Measurements from ENCODE around the gene POLR3GL.

DNA sequence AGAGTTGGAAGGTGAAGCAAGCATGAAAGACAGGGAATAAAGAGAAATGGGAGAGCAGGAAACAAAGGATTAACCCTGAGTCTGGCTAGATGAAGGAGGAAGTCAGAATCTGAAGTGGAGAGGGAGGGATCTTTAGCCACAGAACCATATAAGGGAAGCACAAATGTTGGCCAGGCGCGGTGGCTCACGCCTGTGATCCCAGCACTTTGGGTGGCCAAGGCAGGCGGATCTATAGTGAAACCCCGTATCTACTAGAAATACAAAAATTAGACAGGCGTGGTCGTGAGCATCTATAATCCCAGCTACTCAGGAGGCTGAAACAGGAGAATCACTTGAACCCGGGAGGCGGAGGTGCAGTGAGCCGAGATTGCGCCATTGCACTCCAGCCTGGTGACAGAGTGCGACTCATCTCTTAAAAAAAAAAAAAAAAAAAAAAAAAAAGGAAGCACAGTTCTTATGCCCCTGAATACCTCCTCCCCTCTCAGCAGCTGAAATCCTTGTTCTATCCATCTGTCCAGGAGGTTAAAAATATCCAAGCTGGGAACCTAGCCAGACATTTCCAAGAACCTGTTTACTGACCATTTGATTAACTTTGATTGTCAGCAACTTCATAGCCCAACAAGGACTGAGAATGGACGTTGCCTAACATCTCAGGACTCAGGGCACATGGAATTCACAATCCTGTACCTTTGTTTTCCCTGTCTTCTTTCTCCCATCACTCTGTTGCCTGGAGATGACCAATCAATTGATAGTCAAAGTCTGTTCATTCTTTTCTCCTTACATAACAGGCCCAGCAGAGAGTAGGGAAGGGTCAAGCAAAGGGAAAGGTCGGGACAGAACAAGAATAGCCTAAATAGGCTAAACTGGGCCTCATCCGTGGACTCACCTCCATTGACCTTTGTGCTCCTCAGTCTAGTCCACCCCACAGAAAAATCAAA, 21.3 kb downstream of the POLR3GL start:
- TF ChIP-seq, protein P1, sequence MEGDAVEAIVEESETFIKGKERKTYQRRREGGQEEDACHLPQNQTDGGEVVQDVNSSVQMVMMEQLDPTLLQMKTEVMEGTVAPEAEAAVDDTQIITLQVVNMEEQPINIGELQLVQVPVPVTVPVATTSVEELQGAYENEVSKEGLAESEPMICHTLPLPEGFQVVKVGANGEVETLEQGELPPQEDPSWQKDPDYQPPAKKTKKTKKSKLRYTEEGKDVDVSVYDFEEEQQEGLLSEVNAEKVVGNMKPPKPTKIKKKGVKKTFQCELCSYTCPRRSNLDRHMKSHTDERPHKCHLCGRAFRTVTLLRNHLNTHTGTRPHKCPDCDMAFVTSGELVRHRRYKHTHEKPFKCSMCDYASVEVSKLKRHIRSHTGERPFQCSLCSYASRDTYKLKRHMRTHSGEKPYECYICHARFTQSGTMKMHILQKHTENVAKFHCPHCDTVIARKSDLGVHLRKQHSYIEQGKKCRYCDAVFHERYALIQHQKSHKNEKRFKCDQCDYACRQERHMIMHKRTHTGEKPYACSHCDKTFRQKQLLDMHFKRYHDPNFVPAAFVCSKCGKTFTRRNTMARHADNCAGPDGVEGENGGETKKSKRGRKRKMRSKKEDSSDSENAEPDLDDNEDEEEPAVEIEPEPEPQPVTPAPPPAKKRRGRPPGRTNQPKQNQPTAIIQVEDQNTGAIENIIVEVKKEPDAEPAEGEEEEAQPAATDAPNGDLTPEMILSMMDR (conservative IDR thresholded peaks at IDR 0.05), result no peak
- TF ChIP-seq EZH2 (IDR thresholded peaks at IDR 0.05; ENCODE audit: low read depth), result no peak

Data from PC-9 (cell line).